OCI-M2 (cell line): ENCODE measurements around the gene HNRNPK.

Experiments used
- DNase-seq: peaks from one replicate; lab custom pipeline; 2025; ENCODE audit not compliant: unreplicated experiment; lab: John Stamatoyannopoulos, UW

The HNRNPK gene

GRCh38 chr9:83979812-83980394, at the start of gene HNRNPK:
TSS of gene HNRNPK (minus strand) at chr9:83980215. CDS start at chr9:83978252, 1,963 bp downstream.
- peak; percentile 92 for DNase-seq

DNA sequence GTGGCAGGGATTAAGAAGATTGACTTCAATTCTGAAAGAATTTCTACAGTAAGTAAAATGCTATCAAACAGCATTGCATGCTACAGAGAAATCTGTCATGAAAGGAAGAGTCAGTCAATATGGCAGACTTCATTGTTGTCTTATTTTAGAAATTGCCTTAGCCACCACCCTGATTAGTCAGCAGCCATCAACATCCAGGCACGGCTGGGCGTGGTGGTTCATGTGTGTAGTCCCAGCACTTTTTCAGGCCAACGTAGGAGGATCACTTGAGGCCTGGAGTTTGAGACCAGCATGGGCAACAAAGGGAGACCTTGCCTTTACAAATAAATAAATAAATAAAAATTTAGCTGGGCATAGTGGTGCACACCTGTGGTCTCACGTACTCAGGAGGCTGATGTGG, 47.2 kb upstream of the HNRNPK start:
- no peak for DNase-seq

- DNase-seq = no peak
Observed at GRCh38 chr9:84024041-84024575, 44.1 kb upstream of the HNRNPK start.

- DNase-seq = no peak
Observed at GRCh38 chr9:84007662-84008061, 27.6 kb upstream of the HNRNPK start.

- no peak for DNase-seq
Observed at GRCh38 chr9:84003246-84003645, 23.2 kb upstream of the HNRNPK start.

GRCh38 chr9:84002344-84002743, 22.3 kb upstream of the HNRNPK start:
- no peak for DNase-seq

DNA sequence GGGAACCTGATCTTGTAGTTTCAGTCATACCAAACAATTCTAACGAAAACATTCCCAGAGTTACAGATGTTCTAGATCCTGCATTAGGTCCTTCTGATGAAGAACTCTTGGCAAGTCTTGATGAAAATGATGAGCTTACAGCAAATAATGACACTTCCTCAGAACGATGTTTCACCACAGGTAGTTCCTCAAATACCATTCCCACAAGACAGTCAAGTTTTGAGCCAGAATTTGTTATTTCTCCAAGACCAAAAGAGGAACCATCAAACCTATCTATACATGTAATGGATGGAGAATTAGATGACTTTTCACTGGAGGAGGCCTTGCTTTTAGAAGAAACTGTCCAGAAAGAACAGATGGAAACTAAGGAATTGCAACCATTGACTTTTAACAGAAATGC, 21.6 kb upstream of the HNRNPK start:
- DNase-seq = no peak

DNA sequence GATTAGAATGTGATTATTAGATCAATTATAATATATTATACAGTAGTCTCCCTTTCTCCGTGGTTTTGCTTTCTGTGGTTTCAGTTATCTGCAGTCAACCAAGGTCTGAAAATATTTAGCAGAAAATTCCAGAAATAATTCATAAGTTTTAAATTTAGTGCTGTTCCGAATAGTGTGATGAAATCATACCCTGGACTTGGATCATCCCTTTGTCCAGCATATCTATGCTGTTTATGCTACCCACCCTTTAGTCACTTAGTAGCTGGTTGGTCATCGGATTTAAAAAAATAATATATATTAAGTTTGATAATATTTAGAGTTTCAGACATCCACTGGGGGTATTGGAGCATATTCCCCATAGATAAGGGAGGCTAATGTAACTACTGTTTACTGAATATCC, 20.2 kb upstream of the HNRNPK start:
- no peak for DNase-seq

- no peak for DNase-seq
Observed at GRCh38 chr9:83999141-83999918, 19.3 kb upstream of the HNRNPK start.

DNA sequence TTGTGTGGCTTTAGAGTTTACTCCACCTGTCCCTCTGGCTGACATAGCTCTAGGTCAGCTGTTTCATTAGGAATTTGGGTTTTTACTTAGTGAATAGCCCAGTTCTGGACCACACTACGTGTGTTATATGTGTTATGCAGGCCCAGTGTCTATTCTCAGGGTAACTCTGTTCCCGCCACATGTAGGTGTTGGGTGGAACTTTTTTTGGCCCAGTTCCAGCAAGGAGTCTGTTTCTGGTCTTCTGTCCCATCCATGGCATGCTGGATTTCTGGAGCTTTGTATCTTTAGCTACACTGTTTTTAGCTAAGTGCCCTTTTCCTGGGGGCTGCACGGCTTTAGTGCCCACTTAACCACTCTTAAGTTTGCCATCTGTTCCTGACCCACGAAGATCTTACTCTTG, 16.1 kb upstream of the HNRNPK start:
- no peak for DNase-seq

DNA sequence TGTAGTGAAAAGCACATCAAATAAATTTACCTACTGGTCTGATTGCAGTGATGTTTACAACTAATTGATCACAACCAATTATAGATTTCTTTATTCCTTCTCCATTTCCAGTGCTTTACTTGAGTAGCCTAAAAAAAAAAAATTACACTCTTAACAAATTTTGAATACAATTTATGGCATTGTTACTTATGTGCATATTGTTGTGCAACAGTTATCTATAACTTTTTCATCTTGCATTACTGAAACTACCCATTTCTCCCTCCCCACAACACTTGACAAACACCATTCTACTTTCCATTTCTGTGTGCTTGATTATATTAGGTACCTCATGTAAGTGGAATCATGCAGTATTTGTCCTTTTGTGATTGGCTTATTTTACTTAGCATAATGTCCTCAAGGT, 12.9 kb upstream of the HNRNPK start:
- DNase-seq = no peak

DNA sequence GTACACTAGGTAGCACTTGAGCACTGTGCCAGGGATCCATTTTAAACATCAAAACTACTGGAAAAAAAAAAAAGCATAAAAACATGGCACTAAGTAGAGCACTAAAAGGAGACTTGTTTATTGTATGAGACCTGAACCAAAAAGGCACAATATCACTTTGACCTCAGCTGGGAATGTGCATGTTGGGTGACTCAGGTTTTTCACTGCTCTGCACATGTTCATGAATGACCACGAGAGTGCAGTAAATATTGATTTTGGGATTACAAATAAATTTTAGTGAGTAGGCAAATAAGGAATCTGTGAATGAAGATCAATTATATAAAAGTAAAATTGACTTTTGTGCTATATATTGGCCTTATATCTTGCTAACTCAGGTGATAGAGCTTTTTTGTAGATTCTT, 12.4 kb upstream of the HNRNPK start:
- DNase-seq = no peak

DNA sequence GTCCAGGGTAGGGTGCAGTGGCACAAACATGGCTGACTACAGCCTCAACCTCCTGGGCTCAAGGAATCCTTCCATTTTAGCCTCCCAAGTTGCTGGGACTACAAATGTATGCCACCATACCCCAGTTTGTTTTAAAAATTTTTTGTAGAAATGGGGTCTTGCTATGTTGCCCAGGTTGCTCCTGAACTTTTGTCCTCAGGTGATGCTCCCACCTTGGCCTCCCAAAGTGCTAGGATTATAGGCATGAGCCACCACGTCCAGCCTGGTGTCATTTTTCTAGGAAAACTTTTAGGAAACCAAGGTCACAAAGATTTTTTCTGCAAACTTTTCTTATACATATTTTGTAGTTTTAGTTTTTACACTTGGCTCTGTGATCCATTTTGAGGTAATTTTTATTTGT, 11.3 kb upstream of the HNRNPK start:
- no peak for DNase-seq

GRCh38 chr9:83988411-83988810, 8.4 kb upstream of the HNRNPK start:
- DNase-seq = no peak

- DNase-seq = no peak
Observed at GRCh38 chr9:83987402-83987791, 7.4 kb upstream of the HNRNPK start.

GRCh38 chr9:83986765-83987401, 6.9 kb upstream of the HNRNPK start:
- no peak for DNase-seq

DNA sequence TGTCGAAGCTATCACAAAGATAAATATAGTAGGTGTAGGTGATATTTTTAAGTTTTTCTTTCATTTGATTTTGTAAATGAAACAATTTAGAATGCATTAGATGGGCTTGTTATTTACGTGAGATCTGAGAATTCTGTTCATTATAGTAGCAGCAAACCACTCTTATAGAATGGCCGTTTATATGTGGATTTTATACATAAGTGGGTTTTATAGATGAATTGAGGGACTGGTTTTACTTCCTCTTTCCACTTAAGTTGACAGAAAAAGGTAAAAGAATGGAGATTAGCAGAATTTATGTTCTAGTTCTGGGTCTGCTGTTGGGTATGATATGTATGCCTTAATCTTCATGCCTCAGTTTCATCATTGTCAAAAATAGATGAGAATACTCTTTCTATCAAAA, 6.2 kb upstream of the HNRNPK start:
- DNase-seq = no peak

DNA sequence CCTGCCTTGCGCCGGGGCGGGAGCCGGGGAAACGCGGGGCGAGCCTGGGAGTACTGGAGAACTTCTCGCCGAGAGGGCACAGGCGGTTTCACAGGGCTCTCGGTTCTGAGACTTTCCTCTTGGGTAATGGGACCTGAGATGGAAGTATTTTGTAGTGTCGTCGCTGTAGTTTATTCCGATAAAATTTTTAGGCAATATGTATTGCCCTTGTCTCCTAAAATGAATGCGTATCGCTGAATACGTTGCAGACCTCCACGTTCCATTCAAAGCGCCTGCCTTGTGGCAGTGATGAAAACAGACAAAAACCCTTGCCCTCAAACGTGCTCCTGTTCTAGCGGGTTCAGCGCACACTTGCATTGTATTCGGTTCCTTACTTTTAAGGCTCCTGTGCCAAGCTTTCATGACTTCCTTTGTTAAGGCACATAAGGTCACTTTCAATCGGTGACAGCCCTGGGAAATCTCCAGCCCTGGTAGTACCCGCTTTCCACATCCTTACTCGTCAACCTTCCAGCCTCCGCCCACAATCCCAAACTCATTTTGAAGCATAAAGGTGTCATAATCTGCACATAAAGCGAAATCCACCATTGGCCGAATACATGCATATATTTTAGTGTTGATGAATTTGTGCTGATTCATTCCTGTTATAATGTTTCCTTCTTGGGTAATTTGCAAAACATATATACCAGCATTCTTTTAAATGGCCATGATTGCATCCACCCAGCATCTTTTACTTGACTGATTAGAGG, 1.3 kb upstream of the HNRNPK start:
- no peak for DNase-seq

DNA sequence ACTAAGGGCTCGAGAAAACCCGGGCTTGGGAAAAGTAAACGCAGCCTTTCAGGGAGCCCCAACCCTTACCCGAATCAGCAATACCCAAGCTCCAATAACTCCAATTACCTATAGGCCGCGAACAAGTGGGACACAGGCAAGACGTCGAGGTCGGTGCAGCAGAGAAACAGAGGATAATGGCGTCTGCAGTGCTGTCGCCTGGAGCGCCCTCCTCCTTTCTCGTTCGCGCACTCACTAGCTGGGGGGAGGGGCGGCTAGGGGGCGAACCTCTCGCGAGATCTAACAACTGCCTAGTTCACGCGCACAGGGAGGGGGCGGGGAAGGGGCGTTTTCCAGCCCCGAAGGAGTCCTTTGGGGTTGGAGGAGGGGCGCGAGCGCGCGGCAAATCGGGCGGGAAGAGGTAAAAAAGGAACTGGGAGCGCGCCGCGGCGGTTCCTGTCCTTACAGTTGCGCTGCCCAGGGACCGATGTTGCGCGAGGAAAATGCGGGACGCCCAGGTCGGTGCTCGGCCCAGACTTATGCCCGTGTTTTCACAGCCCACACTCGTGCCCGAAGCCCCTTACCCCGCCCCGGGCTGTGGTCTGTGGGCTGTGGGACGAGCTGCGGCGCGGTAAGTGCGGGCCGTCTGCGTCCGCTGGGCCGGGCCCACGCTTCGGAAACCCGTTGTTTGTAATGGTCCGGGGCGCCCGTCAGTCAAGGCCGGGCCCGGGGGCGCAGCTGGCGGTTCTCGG, 545 bp upstream of the HNRNPK start, which contains the start of gene RMI1:
Gene RMI1 (plus strand): TSS at position 411 of the 731 bp plus-strand sequence. CDS start 20,182 bp downstream, outside the sequence.
- DNase-seq = peak; percentile 92

- DNase-seq = no peak
Observed at GRCh38 chr9:83978992-83979811, 813 bp downstream of the HNRNPK start.
